ENCODE measurements around the gene TRPV4.

The TRPV4 gene

DNA sequence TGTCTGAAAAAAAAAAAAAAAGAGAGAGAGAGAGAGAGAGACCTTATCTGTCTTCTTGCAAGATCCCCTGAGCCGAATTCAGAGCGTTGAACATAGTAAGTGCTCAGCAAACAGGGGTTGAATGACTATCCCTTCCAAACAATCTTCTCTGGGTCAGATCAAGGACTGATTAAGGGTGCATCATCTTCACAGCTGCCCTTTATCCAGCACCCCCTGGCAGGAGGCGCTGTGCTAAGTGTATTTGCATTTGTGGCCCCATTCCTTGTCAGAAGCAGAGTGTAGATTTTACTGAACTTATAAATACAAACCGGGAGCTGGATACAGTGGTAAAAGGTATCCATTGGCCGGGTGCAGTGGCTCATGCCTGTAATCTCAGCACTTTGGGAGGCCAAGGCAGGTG is 8.8 kb upstream of the TRPV4 start:
- TF ChIP-seq GATA2 (IDR thresholded peaks at IDR 0.05; ENCODE audit: low read depth, low read length) (no peak), GATA3 (IDR thresholded peaks at IDR 0.05; ENCODE audit: low read depth, low read length) (no peak)

DNA sequence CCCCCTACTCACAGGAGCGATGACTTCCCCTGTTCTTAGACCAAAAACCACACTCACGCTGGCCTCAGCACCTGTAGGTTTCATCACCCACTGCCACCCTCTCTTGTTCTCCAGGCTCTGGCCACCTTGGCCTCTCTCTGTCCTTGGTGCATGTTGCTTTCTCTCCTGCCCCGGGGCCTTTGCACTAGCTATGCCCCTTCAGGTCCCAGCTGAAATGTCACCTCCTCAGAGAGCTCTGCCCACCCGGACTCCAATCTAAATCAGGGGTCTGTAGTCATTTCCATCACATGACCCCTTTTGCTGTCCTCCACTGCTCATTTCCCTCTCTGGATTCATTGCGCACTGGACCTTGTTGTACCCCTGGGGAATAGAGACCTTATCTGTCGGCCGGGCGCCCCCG is 8.2 kb upstream of the TRPV4 start:
- TF ChIP-seq GATA3 (IDR thresholded peaks at IDR 0.05; ENCODE audit: low read depth, low read length) (no peak), GATA2 (IDR thresholded peaks at IDR 0.05; ENCODE audit: low read depth, low read length) (no peak)

DNA sequence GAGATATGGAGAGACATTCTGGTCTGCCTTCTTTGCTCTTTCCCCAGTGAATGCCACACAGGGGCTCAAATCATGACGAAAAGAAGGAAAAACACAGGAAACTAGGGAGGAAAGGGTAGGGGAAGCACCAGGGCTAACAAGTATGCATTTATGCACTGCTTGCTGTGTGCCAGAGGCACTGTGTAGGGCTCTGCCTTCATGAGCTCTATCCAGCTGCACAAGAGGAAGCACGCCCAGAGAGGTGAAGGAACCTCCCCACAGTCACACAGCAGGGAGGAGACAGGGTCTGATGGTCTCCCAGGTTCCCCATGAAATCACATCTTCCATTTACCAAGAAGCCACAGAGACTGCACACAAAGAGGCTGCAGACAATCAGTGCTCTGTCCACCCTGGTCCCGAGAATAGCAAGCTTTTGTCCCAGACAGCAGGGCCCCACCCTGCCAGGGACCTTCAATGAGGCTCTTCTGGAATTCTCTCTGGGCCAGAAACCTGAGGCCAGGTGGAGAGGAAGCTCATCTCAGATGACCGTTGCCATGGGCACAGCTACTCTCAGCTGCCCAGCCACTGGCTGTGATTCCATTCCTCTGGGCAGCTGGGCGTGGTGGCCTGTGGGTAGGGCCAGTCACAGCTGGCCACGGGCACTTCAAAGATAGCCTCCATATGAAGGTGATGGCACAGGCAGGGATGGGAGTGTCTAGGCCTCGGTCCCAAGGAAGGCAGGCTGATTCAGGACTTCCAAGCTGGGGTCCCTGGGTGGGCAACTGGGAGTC is 7.3 kb upstream of the TRPV4 start:
- TF ChIP-seq GATA2 (IDR thresholded peaks at IDR 0.05; ENCODE audit: low read depth, low read length) (no peak), GATA3 (IDR thresholded peaks at IDR 0.05; ENCODE audit: low read depth, low read length) (no peak)

DNA sequence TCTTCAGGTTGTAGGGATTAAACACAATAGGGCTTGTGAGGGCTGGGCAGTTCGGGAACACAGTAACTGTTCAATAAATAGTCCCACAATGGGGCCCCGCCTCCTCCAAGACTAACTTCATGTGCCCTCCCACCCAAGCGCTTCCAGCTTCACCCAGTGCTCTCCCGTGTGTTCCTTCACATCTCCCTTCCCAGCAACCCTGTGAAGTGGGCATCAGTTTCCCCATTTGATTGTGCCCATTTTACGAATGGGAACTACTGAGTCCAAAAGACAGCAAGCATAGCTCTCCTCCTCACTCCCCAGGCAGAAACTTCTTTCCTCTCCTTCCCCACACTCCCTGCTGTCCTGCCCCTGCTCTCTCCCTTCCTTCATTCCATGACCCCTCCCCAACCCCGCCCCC is 6.2 kb upstream of the TRPV4 start:
- TF ChIP-seq GATA2 (IDR thresholded peaks at IDR 0.05; ENCODE audit: low read depth, low read length) (no peak), GATA3 (IDR thresholded peaks at IDR 0.05; ENCODE audit: low read depth, low read length) (no peak)

DNA sequence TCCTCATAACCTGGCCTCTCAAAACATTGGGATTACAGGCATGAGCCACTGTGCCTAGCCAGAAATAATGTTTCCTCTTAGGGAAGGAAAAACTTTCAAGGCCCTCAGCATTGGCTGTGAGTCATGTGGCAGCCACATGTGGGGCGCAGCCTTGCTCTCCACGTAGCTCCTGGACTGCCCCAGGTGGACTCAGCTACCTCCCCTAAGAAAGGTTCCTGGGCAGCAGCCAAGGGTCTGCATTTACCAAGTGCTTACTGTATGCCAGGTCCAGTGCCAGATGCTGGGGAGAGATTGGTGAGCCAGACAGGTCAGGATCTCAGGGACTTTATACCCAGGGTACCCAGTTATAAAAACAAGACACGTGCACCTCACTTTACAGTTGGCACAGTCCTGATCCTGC is 3.7 kb upstream of the TRPV4 start:
- TF ChIP-seq GATA2 (IDR thresholded peaks at IDR 0.05; ENCODE audit: low read depth, low read length) (no peak), GATA3 (IDR thresholded peaks at IDR 0.05; ENCODE audit: low read depth, low read length) (no peak)

DNA sequence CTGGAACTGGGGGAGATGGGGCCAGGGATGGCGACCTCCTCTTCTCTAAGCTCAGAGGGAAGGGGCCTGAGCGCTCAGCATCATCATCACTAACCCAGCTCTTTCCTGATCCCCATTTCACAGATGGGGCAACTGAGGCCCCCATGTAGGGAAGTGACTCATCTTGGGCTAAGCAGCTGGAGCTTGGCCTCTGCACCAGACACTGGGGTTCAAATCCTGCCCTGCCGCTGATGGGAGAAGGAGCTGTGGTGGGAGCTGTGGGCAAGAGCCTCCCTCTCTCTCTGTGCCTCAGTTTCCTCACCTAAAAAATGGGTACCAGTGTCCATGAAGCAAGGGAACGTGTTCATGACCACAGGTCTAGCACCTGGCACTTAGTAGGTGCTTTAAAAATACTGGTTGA is 2.6 kb upstream of the TRPV4 start:
- TF ChIP-seq GATA2 (IDR thresholded peaks at IDR 0.05; ENCODE audit: low read depth, low read length): no peak
- no peak for TF ChIP-seq GATA3 (IDR thresholded peaks at IDR 0.05; ENCODE audit: low read depth, low read length)

DNA sequence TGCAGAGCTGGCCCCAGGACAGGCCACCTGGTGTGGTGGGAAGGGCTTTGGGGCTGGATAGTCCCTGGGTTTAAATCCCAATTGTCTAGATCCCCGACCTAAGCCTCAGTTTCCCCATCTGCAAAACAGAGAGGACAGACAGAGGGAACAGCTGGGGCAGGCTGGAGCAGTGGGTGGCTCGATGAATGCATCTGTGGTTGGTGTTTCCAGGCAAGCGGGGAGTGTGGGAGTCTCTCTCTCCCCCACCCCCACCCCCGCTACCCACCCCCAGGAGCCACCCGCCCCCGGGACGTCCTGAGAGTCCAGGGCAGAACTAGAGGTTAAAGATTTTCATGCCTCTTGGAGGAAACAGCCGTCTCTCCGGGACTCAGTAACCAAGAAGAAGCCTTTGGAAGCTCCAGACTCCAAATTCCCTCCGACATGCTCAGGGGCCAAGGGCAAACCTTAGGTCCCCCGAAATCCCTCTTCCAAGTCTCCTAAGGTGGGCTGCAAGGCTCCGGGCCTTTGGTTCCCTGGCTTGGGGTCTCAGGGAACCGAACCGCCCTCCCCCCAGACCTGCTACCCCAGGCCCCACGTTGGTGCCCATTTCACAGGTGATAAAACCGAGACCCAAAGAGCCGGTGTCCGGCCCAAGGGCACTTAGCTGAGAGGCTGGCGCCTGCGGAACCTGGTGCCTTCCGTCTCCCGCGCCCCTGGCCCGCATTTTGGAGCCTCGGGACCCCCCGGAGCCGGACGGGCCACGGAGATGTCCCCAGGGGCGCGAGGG is 474 bp downstream of the TRPV4 start:
- no peak for TF ChIP-seq GATA2 (IDR thresholded peaks at IDR 0.05; ENCODE audit: low read depth, low read length)
- no peak for TF ChIP-seq GATA3 (IDR thresholded peaks at IDR 0.05; ENCODE audit: low read depth, low read length)

DNA sequence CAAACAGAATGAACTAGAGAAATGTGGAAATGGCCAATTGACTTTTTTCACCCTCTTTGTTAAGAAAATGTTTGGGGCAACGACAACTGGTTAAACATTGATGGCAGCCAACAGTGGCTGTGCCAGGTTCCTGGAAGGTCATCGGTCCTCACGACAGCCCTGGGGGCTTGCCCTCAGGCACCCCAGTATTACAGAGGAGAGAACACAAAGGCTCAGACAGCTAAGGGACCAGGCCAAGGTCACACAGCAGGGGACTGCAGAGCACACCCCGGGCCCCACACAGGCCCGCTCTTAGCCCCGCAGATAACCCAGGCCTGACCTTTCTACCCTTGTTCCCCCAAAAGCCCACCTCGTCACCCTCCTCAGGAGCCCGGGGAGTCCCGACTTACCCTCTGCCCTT is 1.3 kb downstream of the TRPV4 start:
- TF ChIP-seq GATA2 (IDR thresholded peaks at IDR 0.05; ENCODE audit: low read depth, low read length) (no peak), GATA3 (IDR thresholded peaks at IDR 0.05; ENCODE audit: low read depth, low read length) (no peak)

DNA sequence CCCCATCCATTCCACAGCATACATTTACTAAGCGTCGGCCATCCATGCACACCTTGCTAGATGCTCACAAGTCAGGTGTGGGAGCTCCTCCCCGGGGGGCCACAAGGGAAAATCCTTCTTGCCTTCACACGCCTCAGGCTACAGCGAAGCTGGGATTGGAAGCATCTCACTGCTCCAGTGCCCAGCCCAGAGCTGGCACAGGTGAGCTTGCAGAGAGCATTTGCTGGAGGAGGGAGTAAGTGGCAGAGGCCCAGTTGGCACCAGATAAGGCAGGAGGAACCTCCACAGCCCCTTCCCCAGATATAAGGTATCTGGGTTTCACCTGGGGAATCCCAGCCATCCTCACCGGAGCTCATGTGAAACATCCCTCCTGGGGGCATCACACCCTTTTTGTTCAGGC is 1.8 kb downstream of the TRPV4 start:
- TF ChIP-seq GATA3 (IDR thresholded peaks at IDR 0.05; ENCODE audit: low read depth, low read length) (no peak), GATA2 (IDR thresholded peaks at IDR 0.05; ENCODE audit: low read depth, low read length) (no peak)

DNA sequence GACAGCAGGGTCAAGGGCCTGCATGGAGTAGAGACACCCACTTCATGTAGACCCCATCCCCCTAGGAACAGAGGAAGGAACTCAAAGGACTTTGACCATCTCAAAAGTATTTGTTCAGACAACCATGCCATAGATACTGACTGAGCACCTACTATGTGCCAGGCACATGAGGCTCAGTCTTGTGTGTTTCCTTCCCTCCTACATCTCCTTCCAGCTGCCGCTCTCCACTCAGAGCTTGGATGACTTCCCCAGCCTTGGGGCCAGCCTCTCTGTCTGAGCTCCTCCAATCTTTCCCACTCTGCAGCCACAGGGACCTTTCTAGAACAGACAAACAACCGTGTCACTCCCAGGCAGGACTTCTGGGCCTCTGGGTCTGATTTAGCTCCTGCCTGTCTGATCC is 2.5 kb downstream of the TRPV4 start:
- TF ChIP-seq GATA2 (IDR thresholded peaks at IDR 0.05; ENCODE audit: low read depth, low read length) (no peak), GATA3 (IDR thresholded peaks at IDR 0.05; ENCODE audit: low read depth, low read length) (no peak)

DNA sequence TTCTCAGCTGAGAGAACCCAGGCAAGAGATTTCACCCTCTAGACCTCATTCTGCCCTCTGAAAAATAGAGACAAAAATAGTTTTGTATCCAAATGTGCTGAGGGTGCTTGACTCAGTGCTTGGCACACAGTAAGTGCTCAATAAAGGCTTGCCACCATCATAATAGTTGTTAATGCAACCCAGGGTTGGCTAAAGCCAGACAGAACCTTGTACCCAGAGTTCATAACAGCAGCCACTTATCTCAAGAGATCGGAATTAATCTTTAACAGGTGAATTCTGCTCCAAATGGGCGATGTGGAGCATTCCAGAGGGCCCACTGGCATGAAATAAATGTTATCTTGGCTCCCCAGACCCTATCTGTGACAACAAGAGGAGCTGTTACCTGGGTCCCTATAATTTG is 2.9 kb downstream of the TRPV4 start:
- no peak for TF ChIP-seq GATA2 (IDR thresholded peaks at IDR 0.05; ENCODE audit: low read depth, low read length)
- TF ChIP-seq GATA3 (IDR thresholded peaks at IDR 0.05; ENCODE audit: low read depth, low read length): no peak

DNA sequence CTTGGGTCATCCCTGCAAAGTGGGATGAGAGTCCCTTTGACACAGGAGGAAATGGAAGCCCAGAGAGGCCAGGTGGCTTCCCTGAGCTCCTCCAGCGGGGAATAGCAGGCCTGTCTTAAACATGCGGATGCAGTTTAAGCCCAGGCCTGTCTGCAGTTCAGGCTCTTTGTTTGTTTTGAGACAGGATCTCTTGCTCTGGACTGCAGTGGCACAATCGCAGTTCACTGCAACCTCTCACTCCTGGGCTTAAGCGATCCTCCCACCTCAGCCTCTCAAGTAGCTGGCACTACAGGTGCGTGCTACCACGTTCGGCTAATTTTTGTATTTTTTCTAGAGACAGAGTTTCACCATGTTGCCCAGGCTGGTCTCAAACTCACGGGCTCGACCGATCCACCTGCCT is 3.5 kb downstream of the TRPV4 start:
- no peak for TF ChIP-seq GATA2 (IDR thresholded peaks at IDR 0.05; ENCODE audit: low read depth, low read length)
- no peak for TF ChIP-seq GATA3 (IDR thresholded peaks at IDR 0.05; ENCODE audit: low read depth, low read length)

DNA sequence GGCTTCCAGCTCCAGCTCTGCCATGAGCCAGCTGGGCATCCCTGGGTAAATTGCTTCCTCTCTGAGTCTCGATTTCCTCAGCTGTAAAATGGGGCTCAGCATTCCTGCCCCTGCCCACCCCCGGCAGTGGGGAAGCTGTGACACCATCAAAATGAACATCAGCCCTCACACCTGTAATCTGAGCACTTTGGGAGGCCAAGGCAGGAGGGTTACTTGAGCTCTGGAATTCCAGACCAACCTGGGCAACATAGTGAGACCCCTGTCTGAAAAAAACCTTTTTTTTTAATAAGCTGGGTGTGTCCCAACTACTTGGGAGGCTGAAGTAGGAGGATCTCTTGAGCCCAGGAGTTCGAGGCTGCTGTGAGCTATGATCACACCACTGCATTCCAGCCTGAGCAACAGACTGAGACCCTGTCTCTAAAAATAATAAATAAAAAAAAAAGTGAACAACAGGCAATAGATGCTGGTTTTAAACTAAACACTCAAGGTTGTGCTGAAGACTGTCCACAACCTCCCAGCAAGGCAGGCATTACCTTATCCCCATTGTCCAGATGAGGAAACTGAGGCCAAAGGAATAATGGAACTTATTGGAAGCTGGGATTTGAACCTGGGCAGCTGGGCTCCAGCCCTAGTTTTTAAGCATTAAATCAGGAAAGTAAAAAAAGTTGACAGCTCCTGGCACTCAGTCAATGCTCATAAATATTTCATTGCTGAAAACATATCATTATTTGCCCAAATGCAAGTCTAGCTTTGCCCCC is 4.3 kb downstream of the TRPV4 start:
- TF ChIP-seq GATA3 (IDR thresholded peaks at IDR 0.05; ENCODE audit: low read depth, low read length) (no peak), GATA2 (IDR thresholded peaks at IDR 0.05; ENCODE audit: low read depth, low read length) (no peak)

All from SH-SY5Y (cell line).